Stimulated activated CD4-positive, alpha-beta T cell treated with anti-CD3 and anti-CD28 coated beads, Interleukin-12 subunit alpha, Interleukin-12 subunit beta, amount 100 ng/mL, for 48 hours (primary cell): ENCODE measurements around the gene HEMK1.
A peak's percentile ranks its signal among the peaks of the same experiment; 100 is the strongest.

Source experiments
- DNase-seq, 3 donors: peaks; one replicate each; pipeline ENCODE4 v3.0.0-alpha.2; 2020; ENCODE audit warnings: low read depth in 2 of 3, low spot score in 1 of 3

HEMK1 gene

GRCh38 chr3:50572801-50573371 lies 3.6 kb downstream of the HEMK1 start:
- DNase-seq: peak in 2 of 3 donors; percentile 38 to 51

GRCh38 chr3:50573566-50574443 lies 4.5 kb downstream of the HEMK1 start:
- peak; percentile 57 to 83 (median 76) for DNase-seq

GRCh38 chr3:50574444-50574831 lies 5.1 kb downstream of the HEMK1 start:
- DNase-seq: no peak

GRCh38 chr3:50575372-50575771 lies 6.0 kb downstream of the HEMK1 start:
- DNase-seq: no peak

- DNase-seq: no peak
Measured at GRCh38 chr3:50577348-50577747, 8.0 kb downstream of the HEMK1 start.

- DNase-seq: no peak
Measured at GRCh38 chr3:50580683-50581458, 11.5 kb downstream of the HEMK1 start.

- no peak for DNase-seq
Measured at GRCh38 chr3:50581459-50581842, 12.1 kb downstream of the HEMK1 start.

- DNase-seq: no peak
Measured at GRCh38 chr3:50582083-50582482, 12.8 kb downstream of the HEMK1 start.

GRCh38 chr3:50583897-50584296 lies 14.6 kb downstream of the HEMK1 start:
- DNase-seq: no peak

- no peak for DNase-seq
Measured at GRCh38 chr3:50584391-50584790, 15.1 kb downstream of the HEMK1 start.

- no peak for DNase-seq
Measured at GRCh38 chr3:50585919-50586762, 16.8 kb downstream of the HEMK1 start.

- DNase-seq: no peak
Measured at GRCh38 chr3:50586763-50587070, 17.4 kb downstream of the HEMK1 start.

- no peak for DNase-seq
Measured at GRCh38 chr3:50587373-50587772, 18.1 kb downstream of the HEMK1 start.

GRCh38 chr3:50587806-50588758 lies 18.8 kb downstream of the HEMK1 start:
- peak; percentile 85 to 91 (median 86) for DNase-seq

- DNase-seq: no peak
Measured at GRCh38 chr3:50588759-50589433, 19.6 kb downstream of the HEMK1 start.

- no peak for DNase-seq
Measured at GRCh38 chr3:50591196-50591741, 21.9 kb downstream of the HEMK1 start.

- DNase-seq: no peak
Measured at GRCh38 chr3:50592568-50592967, 23.2 kb downstream of the HEMK1 start.

GRCh38 chr3:50594253-50594785 lies 25.0 kb downstream of the HEMK1 start:
- DNase-seq: no peak
